GM12892 (cell line): ENCODE data around the gene CBARP.

ENCODE experiments used
- DNase-seq: peaks from one replicate; pipeline ENCODE4 v3.0.0; 2011; ENCODE audit not compliant: insufficient read length
- FAIRE-seq: peaks from 2 replicates; lab custom pipeline; 2011; peaks lifted over from hg19 to GRCh38; lab: Jason Lieb, UNC
- POLR2A ChIP-seq: IDR thresholded peaks from 2 replicates; pipeline ENCODE4 v1.6.1; 2011; ENCODE audit warnings: low read depth, low read length, control low read depth
- POLR2AphosphoS5 ChIP-seq: IDR thresholded peaks from 2 replicates; pipeline ENCODE4 v1.6.1; 2011; ENCODE audit warnings: low read depth, low read length, control low read depth
- TAF1 ChIP-seq: IDR thresholded peaks from 2 replicates; pipeline ENCODE4 v1.6.1; 2011; ENCODE audit warnings: low read depth, mild to moderate bottlenecking, control low read depth, low read length, borderline replicate concordance

CBARP gene

GRCh38 chr19:1259876-1260748 lies 22.3 kb upstream of the CBARP start:
- no peak for FAIRE-seq
- TF ChIP-seq TAF1 = no peak
- no peak for TF ChIP-seq POLR2AphosphoS5
- TF ChIP-seq POLR2A = no peak
- DNase-seq = no peak

GRCh38 chr19:1259206-1259875 lies 21.5 kb upstream of the CBARP start:
- FAIRE-seq = peak; percentile 92
- no peak for TF ChIP-seq TAF1
- peak; percentile 92 for TF ChIP-seq POLR2A
- peak; percentile 96 for TF ChIP-seq POLR2AphosphoS5
- peak; percentile 81 for DNase-seq

GRCh38 chr19:1258707-1259205 lies 21.0 kb upstream of the CBARP start:
- DNase-seq (no peak), FAIRE-seq (no peak)
- TF ChIP-seq POLR2AphosphoS5 = no peak
- no peak for TF ChIP-seq POLR2A
- no peak for TF ChIP-seq TAF1

- DNase-seq = no peak
- TF ChIP-seq TAF1 = no peak
- TF ChIP-seq POLR2A = peak; percentile 42; the same call in 1 of the 2 replicates
- TF ChIP-seq POLR2AphosphoS5 = peak; percentile 71
- no peak for FAIRE-seq
Observed at GRCh38 chr19:1258163-1258492, 20.3 kb upstream of the CBARP start.

- DNase-seq (no peak), FAIRE-seq (no peak)
- no peak for TF ChIP-seq POLR2A
- no peak for TF ChIP-seq TAF1
Observed at GRCh38 chr19:1257475-1258162, 19.8 kb upstream of the CBARP start.

- TF ChIP-seq POLR2AphosphoS5 = no peak
- TF ChIP-seq TAF1 = no peak
- no peak for TF ChIP-seq POLR2A
- DNase-seq (no peak), FAIRE-seq (no peak)
Observed at GRCh38 chr19:1256646-1257474, 19.1 kb upstream of the CBARP start.

- TF ChIP-seq TAF1 (no peak), POLR2AphosphoS5 (no peak), POLR2A (no peak; the same call in 1 of the 2 replicates)
- FAIRE-seq (no peak), DNase-seq (no peak)
Observed at GRCh38 chr19:1255186-1256161, 17.7 kb upstream of the CBARP start.

GRCh38 chr19:1254530-1255185 lies 16.9 kb upstream of the CBARP start:
- TF ChIP-seq POLR2AphosphoS5 = 0 out of 2 replicates have a peak, but pooled peaks have one; percentile 39
- no peak for TF ChIP-seq TAF1
- TF ChIP-seq POLR2A = no peak
- no peak for DNase-seq
- FAIRE-seq = no peak

- no peak for FAIRE-seq
Observed at GRCh38 chr19:1254081-1254527, 16.3 kb upstream of the CBARP start.

GRCh38 chr19:1253514-1254080 lies 15.8 kb upstream of the CBARP start:
- DNase-seq (no peak), FAIRE-seq (no peak)
- TF ChIP-seq TAF1 (no peak), POLR2AphosphoS5 (no peak), POLR2A (no peak)

More at GRCh38 chr19:1254081-1254527, 16.3 kb upstream of the CBARP start:
- no peak for TF ChIP-seq POLR2AphosphoS5
- TF ChIP-seq POLR2A = no peak
- no peak for TF ChIP-seq TAF1
- DNase-seq = no peak
